SK-MEL-5 (cell line): Measurements from ENCODE around the gene SHC1. TPM values are rescaled to one million over a fixed set of nuclear protein-coding genes. Genes with fewer than 3 reads are reported as not detected.

Experiments
- DNase-seq: peaks from one replicate; pipeline ENCODE4 v3.0.0-alpha.2; 2016; ENCODE audit warnings: low read depth, low spot score
- in situ Hi-C: cut with HindIII; loops from 2 replicates; pipeline ENCODE4 v1.10.0; 2016; ENCODE audit warnings: low sequenced_read_pairs, high pct_unique_total_duplicates, low pct_unique_long_range_greater_than_20kb
- small RNA-seq, 2 experiments: library from RNA; depleted of rRNA; stranded (forward); fragments of <200 nt; gene quantifications; one replicate each; pipeline ENCODE3, GENCODE V24; 2014
- total RNA-seq: library from RNA; depleted of rRNA; stranded (reverse); fragments of >200 nt; shearing (Covaris generic); gene quantifications from 2 replicates; pipeline ENCODE4 v1.2.3, GENCODE V29; 2014; rRNA removed

The SHC1 gene
- total RNA-seq, 1 experiment from 2014 or later: 102 TPM

- in situ Hi-C loops: no loop called here
- DNase-seq: peak; percentile 95
These were observed 33.2 kb downstream of the SHC1 start for GRCh38 chr1:154937085-154937987.

- DNase-seq: peak; percentile 96
- in situ Hi-C loops: no loop called here
These were observed 33.9 kb downstream of the SHC1 start, which contains the start of gene PMVK for GRCh38 chr1:154936555-154937084. PMVK (minus strand) TSS chr1:154936719; CDS start chr1:154936685, 34 bp downstream.

- in situ Hi-C loops: no loop called here
- DNase-seq: no peak
These were observed 34.6 kb downstream of the SHC1 start for GRCh38 chr1:154935749-154936554.

GRCh38 chr1:154934358-154934948 lies 36.1 kb downstream of the SHC1 start:
- in situ Hi-C loops: no loop called here

GRCh38 chr1:154931940-154932487 lies 38.5 kb downstream of the SHC1 start:
- DNase-seq: no peak
- in situ Hi-C loops: no loop called here

More at GRCh38 chr1:154934358-154934948, 36.1 kb downstream of the SHC1 start:
- no peak for DNase-seq

GRCh38 chr1:154926201-154926600 lies 44.3 kb downstream of the SHC1 start:
- no peak for DNase-seq
- in situ Hi-C loops: no loop called here

- in situ Hi-C loops: no loop called here
- DNase-seq: no peak
These were observed 45.0 kb downstream of the SHC1 start for GRCh38 chr1:154925335-154926170.

GRCh38 chr1:154923695-154924094 lies 46.9 kb downstream of the SHC1 start:
- in situ Hi-C loops: no loop called here
- no peak for DNase-seq

GRCh38 chr1:154913273-154913672 lies 57.3 kb downstream of the SHC1 start:
- in situ Hi-C loops: loop anchor here (10.0 kb wide), 1 partner anchor 88 kb away; no protein-coding TSS in a partner anchor
- no peak for DNase-seq

- in situ Hi-C loops: loop anchor here (10.0 kb wide), 1 partner anchor 88 kb away; no protein-coding TSS in a partner anchor
These were observed 57.8 kb downstream of the SHC1 start for GRCh38 chr1:154912755-154913154.

More at GRCh38 chr1:154912755-154913154, 57.8 kb downstream of the SHC1 start:
- no peak for DNase-seq

Small RNAs within 50 kb of the gene (small RNA-seq; reads per million reads assigned to genes)
- gene MIR4258 (0 reads per million in 2 experiments), gene RF00017 (0 reads per million in 2 experiments)

Other genes starting within 250 kb of the SHC1 start
- 0.03 TPM in 1 of 2 replicates, not detected in the other for gene KCNN3, start 100.5 kb downstream of the SHC1 start, total RNA-seq
- gene PMVK, start 34.0 kb downstream of the SHC1 start, total RNA-seq: 10.4 and 19.0 TPM in 2 replicates
- 78.2 and 81.4 TPM in 2 replicates for gene PBXIP1, start 14.6 kb downstream of the SHC1 start, total RNA-seq
- 26.9 and 30.2 TPM in 2 replicates for gene PYGO2, start 9.0 kb downstream of the SHC1 start, total RNA-seq
- gene CKS1B, start 3.9 kb upstream of the SHC1 start, total RNA-seq: 122 and 157 TPM in 2 replicates
- 53.5 and 58.2 TPM in 2 replicates for gene FLAD1, start 12.6 kb upstream of the SHC1 start, total RNA-seq
- gene LENEP, start 22.8 kb upstream of the SHC1 start, total RNA-seq: 0.48 and 1.2 TPM in 2 replicates
- gene ZBTB7B, start 32.1 kb upstream of the SHC1 start, total RNA-seq: 25.1 and 29.1 TPM in 2 replicates
- gene DCST2, start 63.0 kb upstream of the SHC1 start, total RNA-seq: 0.18 TPM in 1 of 2 replicates, not detected in the other
- gene DCST1, start 63.1 kb upstream of the SHC1 start, total RNA-seq: not detected in 2 replicates
- 62.0 and 67.1 TPM in 2 replicates for gene ADAM15, start 80.6 kb upstream of the SHC1 start, total RNA-seq
- 12.7 and 13.9 TPM in 2 replicates for gene EFNA4, start 93.0 kb upstream of the SHC1 start, total RNA-seq
- gene EFNA3, start 108.1 kb upstream of the SHC1 start, total RNA-seq: 6.6 and 8.2 TPM in 2 replicates
- gene EFNA1, start 157.1 kb upstream of the SHC1 start, total RNA-seq: 25.3 and 25.7 TPM in 2 replicates
- gene SLC50A1, start 165.1 kb upstream of the SHC1 start, total RNA-seq: 57.4 and 61.6 TPM in 2 replicates
- gene DPM3, start 169.8 kb upstream of the SHC1 start, total RNA-seq: 28.5 and 36.9 TPM in 2 replicates
- gene KRTCAP2, start 202.6 kb upstream of the SHC1 start, total RNA-seq: 326 and 369 TPM in 2 replicates
- 0.85 and 1.3 TPM in 2 replicates for gene TRIM46, start 203.1 kb upstream of the SHC1 start, total RNA-seq
- 11.4 and 12.1 TPM in 2 replicates for gene THBS3, start 237.2 kb upstream of the SHC1 start, total RNA-seq
- gene MTX1, start 237.9 kb upstream of the SHC1 start, total RNA-seq: 128 and 140 TPM in 2 replicates